Smooth muscle cell (in vitro differentiated cells): ENCODE data around the gene KCNRG. TPM values are rescaled to one million over a fixed set of nuclear protein-coding genes. Genes with fewer than 3 reads are reported as not detected.
"Not testable (repeated sequence)": the region's sequence is repeated elsewhere in the genome, so short reads cannot be mapped to it uniquely, and the experiment has no call there.

Experiments used
- DNase-seq: peaks from one replicate; lab custom pipeline; 2025; ENCODE audit not compliant: unreplicated experiment; lab: John Stamatoyannopoulos, UW
- H2AFZ ChIP-seq: fragments of 200-600 bp; sonication (generic); 2 replicates; pipeline ENCODE4 v1.6.0; 2016; ENCODE audit warnings: antibody characterized with exemption, low read depth, mild to moderate bottlenecking
- H3F3A ChIP-seq: fragments of 200-600 bp; sonication (generic); 2 replicates; pipeline ENCODE4 v1.6.0; 2017; ENCODE audit warnings: antibody characterized with exemption, low read depth
- H3K27ac ChIP-seq: fragments of 200-600 bp; sonication (generic); 2 replicates; pipeline ENCODE4 v1.5.1; 2016; ENCODE audit warnings: low read depth, mild to moderate bottlenecking
- H3K27me3 ChIP-seq: fragments of 200-600 bp; sonication (generic); 2 replicates; pipeline ENCODE4 v1.6.1; 2016; ENCODE audit warnings: low read depth, mild to moderate bottlenecking
- H3K36me3 ChIP-seq: fragments of 200-600 bp; sonication (generic); 2 replicates; pipeline ENCODE4 v1.5.1; 2016; ENCODE audit warnings: low read depth
- H3K4me1 ChIP-seq: fragments of 200-600 bp; sonication (generic); 2 replicates; pipeline ENCODE4 v1.5.1; 2016; ENCODE audit warnings: low read depth
- H3K4me2 ChIP-seq: fragments of 200-600 bp; sonication (generic); 2 replicates; pipeline ENCODE4 v1.6.0; 2016; ENCODE audit warnings: mild to moderate bottlenecking
- H3K4me3 ChIP-seq: fragments of 200-600 bp; sonication (generic); 2 replicates; pipeline ENCODE4 v1.5.1; 2016; ENCODE audit warnings: mild to moderate bottlenecking
- H3K79me2 ChIP-seq: fragments of 200-600 bp; sonication (generic); 2 replicates; pipeline ENCODE4 v1.6.0; 2016; ENCODE audit warnings: low read depth, mild to moderate bottlenecking
- H3K9ac ChIP-seq: fragments of 200-600 bp; sonication (generic); 2 replicates; pipeline ENCODE4 v1.6.0; 2016; ENCODE audit warnings: low read depth
- H3K9me3 ChIP-seq: fragments of 200-600 bp; sonication (generic); replicated peaks from 2 replicates; pipeline ENCODE4 v1.5.1; 2016; ENCODE audit warnings: low read depth
- H4K20me1 ChIP-seq: fragments of 200-600 bp; sonication (generic); 2 replicates; pipeline ENCODE4 v1.6.0; 2016; ENCODE audit warnings: low read depth
- WGBS: methylation state at CpG from one replicate; pipeline ENCODE4 v1.1.7; 2016; ENCODE audit warnings: low lambda C conversion rate; 5-methylcytosine and 5-hydroxymethylcytosine counted together
- polyA plus RNA-seq: library from polyadenylated mRNA; unstranded; fragments of >200 nt; fragmentation: Nextera tagmentation; extraction: Ambion mirVana; gene quantifications from 2 replicates; pipeline ENCODE4 v1.2.1, GENCODE V29; 2016
- total RNA-seq: library from RNA; depleted of rRNA; stranded (reverse); fragments of >200 nt; gene quantifications from 2 replicates; pipeline ENCODE4 v1.2.3, GENCODE V29; 2014
- TF ChIP-seq, protein P1 (sequence below): fragments of 200-600 bp; sonication (generic); IDR thresholded peaks from 2 replicates; pipeline ENCODE4 v1.5.1; 2017; ENCODE audit warnings: borderline replicate concordance, mild to moderate bottlenecking, antibody characterized with exemption; ENCODE audit not compliant: insufficient read depth, poor library complexity, severe bottlenecking

The KCNRG gene
- total and polyA plus RNA-seq, 2 experiments from 2014 or later, result 0.87 to 2.7 TPM

DNA sequence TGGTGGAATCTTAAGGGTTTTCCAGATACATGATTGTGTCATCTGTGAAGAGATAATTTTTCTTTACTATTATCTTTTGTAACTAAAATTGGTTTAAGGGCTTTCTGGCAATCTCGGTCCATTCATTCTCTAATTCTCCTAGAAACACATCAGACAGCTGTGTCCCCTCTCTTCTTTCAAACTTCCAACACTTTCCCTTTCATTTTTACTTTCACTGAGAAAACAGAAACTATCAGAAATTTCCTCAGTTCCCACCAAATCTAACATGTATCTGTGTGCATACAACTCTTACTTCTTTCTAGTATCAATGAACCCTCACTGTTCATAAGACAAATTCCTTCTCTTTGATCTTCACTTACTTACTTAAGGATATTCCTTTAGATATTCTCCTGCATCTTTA lies 40.2 kb downstream of the KCNRG start:
- Histone ChIP-seq H2AFZ (no peak overlapping the region), H3K4me1 (no peaks in the 10 kb centered on the region), H3F3A (no peaks in the 10 kb centered on the region), H3K4me3 (no peak overlapping the region), H3K27me3 (no peaks in the 10 kb centered on the region), H3K9me3 (no peaks in the 10 kb centered on the region), H3K36me3 (no peaks in the 10 kb centered on the region), H3K27ac (no peak overlapping the region), H3K4me2 (no peak overlapping the region), H3K79me2 (peaks cover 5% of the 10 kb centered on the region), H3K9ac (no peak overlapping the region), H4K20me1 (no peaks in the 10 kb centered on the region)
- 67% methylated on average over 1 of the region's 1 CpG for WGBS
- TF ChIP-seq, protein P1, sequence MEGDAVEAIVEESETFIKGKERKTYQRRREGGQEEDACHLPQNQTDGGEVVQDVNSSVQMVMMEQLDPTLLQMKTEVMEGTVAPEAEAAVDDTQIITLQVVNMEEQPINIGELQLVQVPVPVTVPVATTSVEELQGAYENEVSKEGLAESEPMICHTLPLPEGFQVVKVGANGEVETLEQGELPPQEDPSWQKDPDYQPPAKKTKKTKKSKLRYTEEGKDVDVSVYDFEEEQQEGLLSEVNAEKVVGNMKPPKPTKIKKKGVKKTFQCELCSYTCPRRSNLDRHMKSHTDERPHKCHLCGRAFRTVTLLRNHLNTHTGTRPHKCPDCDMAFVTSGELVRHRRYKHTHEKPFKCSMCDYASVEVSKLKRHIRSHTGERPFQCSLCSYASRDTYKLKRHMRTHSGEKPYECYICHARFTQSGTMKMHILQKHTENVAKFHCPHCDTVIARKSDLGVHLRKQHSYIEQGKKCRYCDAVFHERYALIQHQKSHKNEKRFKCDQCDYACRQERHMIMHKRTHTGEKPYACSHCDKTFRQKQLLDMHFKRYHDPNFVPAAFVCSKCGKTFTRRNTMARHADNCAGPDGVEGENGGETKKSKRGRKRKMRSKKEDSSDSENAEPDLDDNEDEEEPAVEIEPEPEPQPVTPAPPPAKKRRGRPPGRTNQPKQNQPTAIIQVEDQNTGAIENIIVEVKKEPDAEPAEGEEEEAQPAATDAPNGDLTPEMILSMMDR, result no peak
- DNase-seq, result no peak

DNA sequence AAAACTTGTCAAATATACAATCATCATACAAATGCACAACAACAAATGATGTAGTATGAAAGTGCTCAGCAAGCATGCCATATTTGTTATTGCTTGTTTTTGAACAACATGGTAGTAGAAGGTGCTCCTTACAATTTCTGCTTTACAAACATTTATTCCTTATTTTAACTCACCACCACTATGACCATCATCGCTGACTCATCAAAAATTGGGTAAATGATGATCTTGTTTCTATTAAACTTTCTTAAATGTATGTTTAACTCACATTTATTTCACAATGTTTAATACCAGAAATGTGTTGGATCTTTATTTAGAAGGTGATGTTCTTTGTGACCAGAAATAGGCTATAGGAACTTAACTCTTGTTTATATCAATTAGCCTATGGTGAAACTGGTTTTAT lies 45.5 kb downstream of the KCNRG start:
- no peaks in the 10 kb centered on the region for H3K27me3 ChIP-seq
- H3F3A ChIP-seq, result no peaks in the 10 kb centered on the region
- peaks cover 18% of the 10 kb centered on the region for H3K79me2 ChIP-seq
- no peak overlapping the region for H3K9ac ChIP-seq
- TF ChIP-seq, protein P1, result no peak
- DNase-seq, result no peak
- H2AFZ ChIP-seq, result no peak overlapping the region
- no peaks in the 10 kb centered on the region for H3K4me1 ChIP-seq
- no peaks in the 10 kb centered on the region for H3K9me3 ChIP-seq
- H4K20me1 ChIP-seq, result no peaks in the 10 kb centered on the region
- H3K36me3 ChIP-seq, result no peaks in the 10 kb centered on the region
- no peak overlapping the region for H3K4me3 ChIP-seq
- H3K4me2 ChIP-seq, result no peak overlapping the region
- no peak overlapping the region for H3K27ac ChIP-seq
- WGBS, result 100% methylated on average over 1 of the region's 1 CpG

DNA sequence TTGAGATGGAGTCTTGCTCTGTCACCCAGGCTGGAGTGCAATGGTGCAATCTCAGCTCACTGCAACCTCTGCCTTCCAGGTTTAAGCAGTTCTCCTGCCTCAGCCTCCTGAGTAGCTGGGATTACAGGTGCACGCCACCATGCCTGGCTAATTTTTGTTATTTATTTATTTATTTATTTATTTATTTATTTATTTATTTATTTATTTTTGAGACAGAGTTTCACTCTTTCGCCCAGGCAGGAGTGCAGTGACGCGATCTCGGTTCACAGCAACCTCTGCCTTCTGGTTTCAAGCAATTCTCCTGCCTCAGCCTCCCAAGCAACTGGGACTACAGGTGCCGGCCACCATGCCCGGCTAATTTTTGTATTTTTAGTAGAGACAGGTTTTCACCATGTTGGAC lies 47.1 kb downstream of the KCNRG start:
- H2AFZ ChIP-seq, H3K4me3 ChIP-seq, H4K20me1 ChIP-seq, DNase-seq, H3K4me1 ChIP-seq, H3K36me3 ChIP-seq, H3F3A ChIP-seq, H3K9me3 ChIP-seq, H3K4me2 ChIP-seq, H3K27ac ChIP-seq, H3K27me3 ChIP-seq, H3K9ac ChIP-seq: not testable (repeated sequence)
- peaks cover 18% of the 10 kb centered on the region for H3K79me2 ChIP-seq
- 100% methylated on average over 7 of the region's 7 CpGs for WGBS

DNA sequence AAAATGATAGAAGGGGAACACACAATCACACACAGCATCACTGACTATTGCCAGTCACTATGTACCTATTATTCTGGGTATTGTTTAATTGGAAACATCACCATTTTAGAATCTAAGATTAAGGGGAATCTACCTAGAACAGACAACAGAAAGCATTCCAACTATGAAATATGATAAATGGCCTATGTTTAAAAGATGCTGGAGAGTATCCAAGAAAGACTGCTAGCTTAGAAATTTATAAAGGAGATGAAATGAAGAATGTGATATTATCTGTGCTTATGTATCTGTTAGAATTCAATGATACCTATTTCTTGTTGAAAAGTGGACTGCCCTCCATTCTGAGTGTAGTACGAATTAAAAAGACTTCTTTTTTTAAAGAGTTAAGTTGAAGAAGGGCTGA lies 50.5 kb downstream of the KCNRG start:
- H3K4me1 ChIP-seq, result no peaks in the 10 kb centered on the region
- H3K79me2 ChIP-seq, result peaks cover 38% of the 10 kb centered on the region
- no peaks in the 10 kb centered on the region for H3F3A ChIP-seq
- no peak overlapping the region for H3K4me2 ChIP-seq
- no peaks in the 10 kb centered on the region for H3K27me3 ChIP-seq
- no peaks in the 10 kb centered on the region for H3K9me3 ChIP-seq
- TF ChIP-seq, protein P1, result no peak
- no peak overlapping the region for H2AFZ ChIP-seq
- no peaks in the 10 kb centered on the region for H3K36me3 ChIP-seq
- H3K9ac ChIP-seq, result no peak overlapping the region
- no peak overlapping the region for H3K4me3 ChIP-seq
- no peaks in the 10 kb centered on the region for H4K20me1 ChIP-seq
- DNase-seq, result no peak
- whole genome bisulfite sequencing, result 97% methylated on average over 1 of the region's 1 CpG
- H3K27ac ChIP-seq, result no peak overlapping the region
